HepG2 (cell line): ENCODE data around the gene OR6S1. TPM values are rescaled to one million over a fixed set of nuclear protein-coding genes. Genes with fewer than 3 reads are reported as not detected.

Experiments used
- ARNT2 ChIP-seq: sonication (generic); formaldehyde crosslinking; IDR thresholded peaks from 2 replicates; pipeline ENCODE4 v1.8.0; 2022; ENCODE audit warnings: mild to moderate bottlenecking, low read depth, missing genetic modification reagents, moderate library complexity
- FOXA3 ChIP-seq: IDR thresholded peaks from 2 replicates; pipeline ENCODE4 v1.6.1; 2016; ENCODE audit warnings: missing genetic modification reagents, missing compliant biosample characterization
- FOXO1 ChIP-seq: sonication (generic); formaldehyde crosslinking; IDR thresholded peaks from 2 replicates; pipeline ENCODE4 v1.4.0; 2020; ENCODE audit warnings: missing genetic modification reagents
- KLF16 ChIP-seq, 2 experiments: sonication (generic) in 1 of 2; formaldehyde crosslinking in 1 of 2; IDR thresholded peaks; 2 replicates each; pipeline versions ENCODE4 v1.6.1 to v1.8.0; 2016 to 2023; ENCODE audit warnings: missing genetic modification reagents in 2 of 2, missing compliant biosample characterization in 1 of 2
- MZF1 ChIP-seq: sonication (generic); formaldehyde crosslinking; IDR thresholded peaks from 2 replicates; pipeline ENCODE4 v1.8.1; 2023; ENCODE audit warnings: mild to moderate bottlenecking, missing genetic modification reagents, borderline replicate concordance
- PAX8 ChIP-seq: sonication (generic); formaldehyde crosslinking; IDR thresholded peaks from 2 replicates; pipeline ENCODE4 v1.8.0; 2022; ENCODE audit warnings: mild to moderate bottlenecking, missing genetic modification reagents, borderline replicate concordance
- POGZ ChIP-seq: sonication (generic); formaldehyde crosslinking; IDR thresholded peaks from 2 replicates; pipeline ENCODE4 v1.4.0; 2020; ENCODE audit warnings: mild to moderate bottlenecking, missing genetic modification reagents
- SALL1 ChIP-seq: sonication (generic); formaldehyde crosslinking; IDR thresholded peaks from 2 replicates; pipeline ENCODE4 v1.8.0; 2022; ENCODE audit warnings: mild to moderate bottlenecking, missing genetic modification reagents
- SSRP1 ChIP-seq: IDR thresholded peaks from 2 replicates; pipeline ENCODE4 v1.6.1; 2016; ENCODE audit warnings: control low read depth
- ZFP36L2 ChIP-seq: sonication (generic); formaldehyde crosslinking; IDR thresholded peaks from 2 replicates; pipeline ENCODE4 v1.4.0; 2020; ENCODE audit warnings: missing genetic modification reagents
- ZNF12 ChIP-seq: sonication (generic); formaldehyde crosslinking; IDR thresholded peaks from 2 replicates; pipeline ENCODE4 v1.5.0; 2020; ENCODE audit warnings: missing genetic modification reagents
- ZNF256 ChIP-seq: sonication (generic); formaldehyde crosslinking; conservative IDR thresholded peaks from 2 replicates; pipeline ENCODE4 v1.4.0; 2020; ENCODE audit warnings: missing genetic modification reagents
- ZNF3 ChIP-seq: IDR thresholded peaks from 2 replicates; pipeline ENCODE4 v1.7.0; 2017; ENCODE audit warnings: inconsistent platforms
- ZNF660 ChIP-seq: sonication (generic); formaldehyde crosslinking; IDR thresholded peaks from 2 replicates; pipeline ENCODE4 v1.5.1; 2020; ENCODE audit warnings: mild to moderate bottlenecking, low read depth, missing genetic modification reagents, borderline replicate concordance
- polyA plus RNA-seq, 8 experiments: library from polyadenylated mRNA; depleted of rRNA in 3 of 8; stranded (reverse) in 7 of 8; unstranded in 1 of 8; fragments of >200 nt; fragmentation: Illumina TruSeq in 4 of 8; extraction: Trizol in 4 of 8; gene quantifications; 2 replicates each; pipeline versions ENCODE4 v1.2.1 to v1.2.3, GENCODE V29; 2011 to 2016; ENCODE audit warnings: low read depth in 4 of 8, missing spikeins in 1 of 8, mixed read lengths in 1 of 8; ENCODE audit not compliant: insufficient read depth in 1 of 8
- total RNA-seq, 5 experiments: library from RNA; depleted of rRNA; stranded (reverse); fragments of >200 nt; fragmentation: Illumina TruSeq; extraction: Trizol; gene quantifications; 2 replicates each; pipeline ENCODE4 v1.2.3, GENCODE V29; 2016; ENCODE audit warnings: low read depth in 1 of 5
- TF ChIP-seq, protein P1 (sequence below): sonication (generic); formaldehyde crosslinking; IDR thresholded peaks from 2 replicates; pipeline ENCODE4 v1.9.0; 2021; ENCODE audit warnings: mild to moderate bottlenecking, missing genetic modification reagents
- TF ChIP-seq, protein P2 (sequence below): sonication (generic); formaldehyde crosslinking; IDR thresholded peaks from 2 replicates; pipeline ENCODE4 v1.8.0; 2022; ENCODE audit warnings: mild to moderate bottlenecking, missing genetic modification reagents, moderate library complexity
- TF ChIP-seq, protein P3 (sequence below): sonication (generic); formaldehyde crosslinking; IDR thresholded peaks from 2 replicates; pipeline ENCODE4 v1.9.0; 2022; ENCODE audit warnings: missing genetic modification reagents, mild to moderate bottlenecking, borderline replicate concordance
- TF ChIP-seq, protein P4 (sequence below): sonication (generic); formaldehyde crosslinking; IDR thresholded peaks from 2 replicates; pipeline ENCODE4 v1.5.0; 2020; ENCODE audit warnings: mild to moderate bottlenecking, missing genetic modification reagents

Gene OR6S1
- total and polyA plus RNA-seq, 2 of the 13 experiments (the other 11 are each of a cell fraction or from before 2014, with no cell fraction given) = 0.09 TPM; not detected in 1

DNA sequence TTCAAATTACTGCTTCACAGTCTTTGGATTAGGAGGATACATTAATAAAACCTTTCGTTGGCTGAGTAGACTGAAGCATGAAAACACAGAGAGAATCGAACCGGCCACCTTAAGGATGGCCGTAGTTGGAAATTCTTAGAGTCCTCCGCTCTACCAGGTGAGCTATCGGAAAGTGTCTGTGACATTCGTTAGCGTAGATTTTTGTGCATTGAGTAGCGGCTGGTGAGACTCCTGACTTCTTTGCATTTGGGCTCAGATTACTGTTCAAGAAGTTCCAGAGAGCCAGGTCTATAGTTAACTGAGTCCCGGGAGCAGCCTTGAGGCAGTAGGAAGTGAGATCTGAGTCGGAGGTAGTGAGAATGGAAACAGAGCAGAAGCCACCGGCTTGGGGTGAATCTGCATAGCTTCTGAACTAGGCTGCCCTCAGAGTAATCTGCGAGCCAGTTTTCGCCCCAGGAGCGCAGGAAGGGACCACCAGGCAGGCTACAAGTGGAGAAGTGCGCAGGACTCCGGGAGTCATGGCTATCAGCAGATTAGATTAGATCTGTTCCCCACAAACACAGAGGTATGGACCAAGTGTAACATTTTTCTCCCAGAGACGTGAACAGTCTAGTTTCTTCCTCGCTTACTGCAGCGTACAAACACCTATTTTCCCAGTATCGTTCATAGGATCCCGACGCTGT, 11.0 kb downstream of the OR6S1 start (continued):
- TF ChIP-seq FOXA3 (CRISPR knock-in tag) = peak; percentile 36; the same call in 1 of the 2 replicates
- TF ChIP-seq ARNT2 (CRISPR knock-in tag) = peak; percentile 74; the same call in 1 of the 2 replicates
- TF ChIP-seq ZNF256 (CRISPR knock-in tag) = no peak
- TF ChIP-seq, protein P1, sequence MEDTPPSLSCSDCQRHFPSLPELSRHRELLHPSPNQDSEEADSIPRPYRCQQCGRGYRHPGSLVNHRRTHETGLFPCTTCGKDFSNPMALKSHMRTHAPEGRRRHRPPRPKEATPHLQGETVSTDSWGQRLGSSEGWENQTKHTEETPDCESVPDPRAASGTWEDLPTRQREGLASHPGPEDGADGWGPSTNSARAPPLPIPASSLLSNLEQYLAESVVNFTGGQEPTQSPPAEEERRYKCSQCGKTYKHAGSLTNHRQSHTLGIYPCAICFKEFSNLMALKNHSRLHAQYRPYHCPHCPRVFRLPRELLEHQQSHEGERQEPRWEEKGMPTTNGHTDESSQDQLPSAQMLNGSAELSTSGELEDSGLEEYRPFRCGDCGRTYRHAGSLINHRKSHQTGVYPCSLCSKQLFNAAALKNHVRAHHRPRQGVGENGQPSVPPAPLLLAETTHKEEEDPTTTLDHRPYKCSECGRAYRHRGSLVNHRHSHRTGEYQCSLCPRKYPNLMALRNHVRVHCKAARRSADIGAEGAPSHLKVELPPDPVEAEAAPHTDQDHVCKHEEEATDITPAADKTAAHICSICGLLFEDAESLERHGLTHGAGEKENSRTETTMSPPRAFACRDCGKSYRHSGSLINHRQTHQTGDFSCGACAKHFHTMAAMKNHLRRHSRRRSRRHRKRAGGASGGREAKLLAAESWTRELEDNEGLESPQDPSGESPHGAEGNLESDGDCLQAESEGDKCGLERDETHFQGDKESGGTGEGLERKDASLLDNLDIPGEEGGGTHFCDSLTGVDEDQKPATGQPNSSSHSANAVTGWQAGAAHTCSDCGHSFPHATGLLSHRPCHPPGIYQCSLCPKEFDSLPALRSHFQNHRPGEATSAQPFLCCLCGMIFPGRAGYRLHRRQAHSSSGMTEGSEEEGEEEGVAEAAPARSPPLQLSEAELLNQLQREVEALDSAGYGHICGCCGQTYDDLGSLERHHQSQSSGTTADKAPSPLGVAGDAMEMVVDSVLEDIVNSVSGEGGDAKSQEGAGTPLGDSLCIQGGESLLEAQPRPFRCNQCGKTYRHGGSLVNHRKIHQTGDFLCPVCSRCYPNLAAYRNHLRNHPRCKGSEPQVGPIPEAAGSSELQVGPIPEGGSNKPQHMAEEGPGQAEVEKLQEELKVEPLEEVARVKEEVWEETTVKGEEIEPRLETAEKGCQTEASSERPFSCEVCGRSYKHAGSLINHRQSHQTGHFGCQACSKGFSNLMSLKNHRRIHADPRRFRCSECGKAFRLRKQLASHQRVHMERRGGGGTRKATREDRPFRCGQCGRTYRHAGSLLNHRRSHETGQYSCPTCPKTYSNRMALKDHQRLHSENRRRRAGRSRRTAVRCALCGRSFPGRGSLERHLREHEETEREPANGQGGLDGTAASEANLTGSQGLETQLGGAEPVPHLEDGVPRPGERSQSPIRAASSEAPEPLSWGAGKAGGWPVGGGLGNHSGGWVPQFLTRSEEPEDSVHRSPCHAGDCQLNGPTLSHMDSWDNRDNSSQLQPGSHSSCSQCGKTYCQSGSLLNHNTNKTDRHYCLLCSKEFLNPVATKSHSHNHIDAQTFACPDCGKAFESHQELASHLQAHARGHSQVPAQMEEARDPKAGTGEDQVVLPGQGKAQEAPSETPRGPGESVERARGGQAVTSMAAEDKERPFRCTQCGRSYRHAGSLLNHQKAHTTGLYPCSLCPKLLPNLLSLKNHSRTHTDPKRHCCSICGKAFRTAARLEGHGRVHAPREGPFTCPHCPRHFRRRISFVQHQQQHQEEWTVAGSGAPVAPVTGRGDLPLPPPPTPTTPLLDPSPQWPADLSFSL (CRISPR knock-in tag) = no peak
- TF ChIP-seq ZFP36L2 (CRISPR knock-in tag) = no peak
- peak in 1 of 2 experiments; percentile 38; a peak in 1 of 4 replicates for TF ChIP-seq KLF16 (CRISPR knock-in tag; IDR thresholded peaks at IDR 0.05)
- no peak for TF ChIP-seq SSRP1
- TF ChIP-seq MZF1 (CRISPR knock-in tag) = no peak
- TF ChIP-seq ZNF660 (CRISPR knock-in tag) = no peak
- TF ChIP-seq, protein P2, sequence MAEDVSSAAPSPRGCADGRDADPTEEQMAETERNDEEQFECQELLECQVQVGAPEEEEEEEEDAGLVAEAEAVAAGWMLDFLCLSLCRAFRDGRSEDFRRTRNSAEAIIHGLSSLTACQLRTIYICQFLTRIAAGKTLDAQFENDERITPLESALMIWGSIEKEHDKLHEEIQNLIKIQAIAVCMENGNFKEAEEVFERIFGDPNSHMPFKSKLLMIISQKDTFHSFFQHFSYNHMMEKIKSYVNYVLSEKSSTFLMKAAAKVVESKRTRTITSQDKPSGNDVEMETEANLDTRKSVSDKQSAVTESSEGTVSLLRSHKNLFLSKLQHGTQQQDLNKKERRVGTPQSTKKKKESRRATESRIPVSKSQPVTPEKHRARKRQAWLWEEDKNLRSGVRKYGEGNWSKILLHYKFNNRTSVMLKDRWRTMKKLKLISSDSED (CRISPR knock-in tag) = no peak
- TF ChIP-seq ZNF3 (CRISPR knock-in tag) = no peak; the same call in 1 of the 2 replicates
- TF ChIP-seq ZNF12 (CRISPR knock-in tag) = 0 out of 2 replicates have a peak, but pooled peaks have one; percentile 24
- 0 out of 2 replicates have a peak, but pooled peaks have one; percentile 23 for TF ChIP-seq POGZ (CRISPR knock-in tag)
- no peak for TF ChIP-seq PAX8 (CRISPR knock-in tag)
- TF ChIP-seq, protein P3, sequence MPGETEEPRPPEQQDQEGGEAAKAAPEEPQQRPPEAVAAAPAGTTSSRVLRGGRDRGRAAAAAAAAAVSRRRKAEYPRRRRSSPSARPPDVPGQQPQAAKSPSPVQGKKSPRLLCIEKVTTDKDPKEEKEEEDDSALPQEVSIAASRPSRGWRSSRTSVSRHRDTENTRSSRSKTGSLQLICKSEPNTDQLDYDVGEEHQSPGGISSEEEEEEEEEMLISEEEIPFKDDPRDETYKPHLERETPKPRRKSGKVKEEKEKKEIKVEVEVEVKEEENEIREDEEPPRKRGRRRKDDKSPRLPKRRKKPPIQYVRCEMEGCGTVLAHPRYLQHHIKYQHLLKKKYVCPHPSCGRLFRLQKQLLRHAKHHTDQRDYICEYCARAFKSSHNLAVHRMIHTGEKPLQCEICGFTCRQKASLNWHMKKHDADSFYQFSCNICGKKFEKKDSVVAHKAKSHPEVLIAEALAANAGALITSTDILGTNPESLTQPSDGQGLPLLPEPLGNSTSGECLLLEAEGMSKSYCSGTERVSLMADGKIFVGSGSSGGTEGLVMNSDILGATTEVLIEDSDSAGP (CRISPR knock-in tag) = peak; percentile 58; the same call in 1 of the 2 replicates
- TF ChIP-seq FOXO1 (CRISPR knock-in tag) = no peak
- no peak; the same call in none of the 2 replicates for TF ChIP-seq SALL1
- TF ChIP-seq, protein P4, sequence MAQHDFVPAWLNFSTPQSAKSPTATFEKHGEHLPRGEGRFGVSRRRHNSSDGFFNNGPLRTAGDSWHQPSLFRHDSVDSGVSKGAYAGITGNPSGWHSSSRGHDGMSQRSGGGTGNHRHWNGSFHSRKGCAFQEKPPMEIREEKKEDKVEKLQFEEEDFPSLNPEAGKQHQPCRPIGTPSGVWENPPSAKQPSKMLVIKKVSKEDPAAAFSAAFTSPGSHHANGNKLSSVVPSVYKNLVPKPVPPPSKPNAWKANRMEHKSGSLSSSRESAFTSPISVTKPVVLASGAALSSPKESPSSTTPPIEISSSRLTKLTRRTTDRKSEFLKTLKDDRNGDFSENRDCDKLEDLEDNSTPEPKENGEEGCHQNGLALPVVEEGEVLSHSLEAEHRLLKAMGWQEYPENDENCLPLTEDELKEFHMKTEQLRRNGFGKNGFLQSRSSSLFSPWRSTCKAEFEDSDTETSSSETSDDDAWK (CRISPR knock-in tag) = no peak
